Measurements from ENCODE around the gene EDEM2.
"Not testable (repeated sequence)": the region's sequence is repeated elsewhere in the genome, so short reads cannot be mapped to it uniquely, and the experiment has no call there.

The EDEM2 gene

DNA sequence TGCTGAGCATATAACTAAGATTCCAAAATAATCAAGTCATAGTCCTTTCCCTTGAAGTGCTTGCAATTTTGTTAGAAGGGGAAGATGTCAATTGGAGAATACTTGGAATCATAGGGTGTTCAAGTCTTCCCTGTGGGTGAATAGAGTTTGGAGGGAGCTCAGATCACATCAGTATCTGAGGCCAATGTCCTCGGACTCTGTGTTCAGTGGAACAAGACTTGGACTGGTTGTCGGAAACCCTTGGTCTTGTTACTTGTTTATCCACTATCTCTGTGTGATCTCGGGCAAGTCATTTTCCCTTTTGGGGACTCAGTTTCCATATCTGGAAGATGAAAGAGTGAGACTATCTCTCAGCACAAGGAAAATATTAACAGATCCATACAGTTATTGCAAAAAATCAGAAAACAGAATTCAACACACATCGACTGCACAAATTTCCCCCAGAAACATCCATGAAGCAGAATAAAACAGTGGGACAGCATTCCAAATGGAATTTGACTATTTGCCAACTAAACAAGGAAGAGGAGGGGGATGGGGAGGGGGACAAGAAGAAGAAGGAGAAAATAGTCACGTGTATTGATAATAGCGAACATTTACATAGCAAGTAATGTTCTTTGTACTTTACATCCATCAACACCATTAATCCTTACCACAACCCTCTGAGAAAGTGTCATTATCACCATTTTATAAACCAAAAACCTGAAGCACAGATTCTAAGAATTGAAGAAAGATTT, 3.9 kb upstream of the EDEM2 start:
- no peak overlapping the region for H3K4me3 ChIP-seq (replicated peaks; ENCODE audit: low read depth, low read length)
- TF ChIP-seq, protein P1, sequence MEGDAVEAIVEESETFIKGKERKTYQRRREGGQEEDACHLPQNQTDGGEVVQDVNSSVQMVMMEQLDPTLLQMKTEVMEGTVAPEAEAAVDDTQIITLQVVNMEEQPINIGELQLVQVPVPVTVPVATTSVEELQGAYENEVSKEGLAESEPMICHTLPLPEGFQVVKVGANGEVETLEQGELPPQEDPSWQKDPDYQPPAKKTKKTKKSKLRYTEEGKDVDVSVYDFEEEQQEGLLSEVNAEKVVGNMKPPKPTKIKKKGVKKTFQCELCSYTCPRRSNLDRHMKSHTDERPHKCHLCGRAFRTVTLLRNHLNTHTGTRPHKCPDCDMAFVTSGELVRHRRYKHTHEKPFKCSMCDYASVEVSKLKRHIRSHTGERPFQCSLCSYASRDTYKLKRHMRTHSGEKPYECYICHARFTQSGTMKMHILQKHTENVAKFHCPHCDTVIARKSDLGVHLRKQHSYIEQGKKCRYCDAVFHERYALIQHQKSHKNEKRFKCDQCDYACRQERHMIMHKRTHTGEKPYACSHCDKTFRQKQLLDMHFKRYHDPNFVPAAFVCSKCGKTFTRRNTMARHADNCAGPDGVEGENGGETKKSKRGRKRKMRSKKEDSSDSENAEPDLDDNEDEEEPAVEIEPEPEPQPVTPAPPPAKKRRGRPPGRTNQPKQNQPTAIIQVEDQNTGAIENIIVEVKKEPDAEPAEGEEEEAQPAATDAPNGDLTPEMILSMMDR (IDR thresholded peaks at IDR 0.05; ENCODE audit: low read depth, low read length, missing control alignments), result no peak
- DNase-seq (ENCODE audit: extremely low read depth, low read depth), result no peak

DNA sequence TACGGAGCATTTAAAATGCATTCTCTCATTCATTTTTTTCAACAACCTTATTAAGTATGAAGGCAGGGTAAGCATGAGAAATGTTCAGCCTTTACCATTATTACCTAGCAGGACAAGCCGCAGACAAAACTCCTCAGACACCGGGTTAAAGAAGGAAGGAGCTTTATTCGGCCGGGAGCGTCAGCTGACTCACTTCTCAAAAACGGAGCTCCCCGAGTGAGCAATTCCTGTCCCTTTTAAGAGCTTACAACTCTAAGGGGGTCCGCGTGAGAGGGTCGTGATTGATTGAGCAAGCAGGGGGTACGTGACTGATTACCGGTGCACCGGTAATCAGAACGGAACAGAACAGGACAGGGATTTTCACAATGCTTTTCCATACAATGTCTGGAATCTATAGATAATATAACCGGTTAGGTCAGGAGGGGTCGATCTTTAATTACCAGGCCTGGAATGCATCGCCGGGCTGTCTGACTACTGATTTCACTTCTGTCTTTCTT, 487 bp upstream of the EDEM2 start:
- DNase-seq (ENCODE audit: extremely low read depth, low read depth), result not testable (repeated sequence)

GRCh38 chr20:35146299-35146919, 727 bp downstream of the EDEM2 start:
- H3K4me3 ChIP-seq (replicated peaks; ENCODE audit: low read depth, low read length), result peak overlapping the region; percentile 91
- DNase-seq (ENCODE audit: extremely low read depth, low read depth), result no peak
- TF ChIP-seq, protein P1 (IDR thresholded peaks at IDR 0.05; ENCODE audit: low read depth, low read length, missing control alignments), result no peak

More for the DNA sequence above, 487 bp upstream of the EDEM2 start:
- peak overlapping the region; percentile 91 for H3K4me3 ChIP-seq (replicated peaks; ENCODE audit: low read depth, low read length)

DNA sequence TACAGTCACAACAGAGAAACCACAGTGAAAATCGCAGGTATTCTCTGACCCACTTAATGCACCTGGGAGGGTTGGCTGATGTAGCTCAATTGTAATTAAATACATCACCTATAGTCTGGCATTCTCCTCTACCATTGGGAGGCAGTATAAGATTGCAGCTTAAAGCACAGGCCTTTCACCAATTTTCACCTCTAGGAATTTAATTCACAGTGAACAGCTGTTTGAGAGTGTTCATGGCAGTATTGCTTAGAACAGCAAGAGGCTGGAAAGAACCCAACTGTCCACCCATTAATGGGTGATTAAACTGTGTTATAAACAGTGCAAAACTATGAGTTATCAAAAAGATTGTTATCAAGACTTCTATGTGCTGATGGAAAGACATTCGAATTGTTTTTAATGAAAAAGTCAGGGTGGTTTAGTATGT, 2.0 kb downstream of the EDEM2 start:
- H3K4me3 ChIP-seq (replicated peaks; ENCODE audit: low read depth, low read length), result no peak overlapping the region
- TF ChIP-seq, protein P1 (IDR thresholded peaks at IDR 0.05; ENCODE audit: low read depth, low read length, missing control alignments), result peak; percentile 77
- peak; percentile 49 for DNase-seq (ENCODE audit: extremely low read depth, low read depth)

- TF ChIP-seq, protein P1 (IDR thresholded peaks at IDR 0.05; ENCODE audit: low read depth, low read length, missing control alignments), result no peak
- H3K4me3 ChIP-seq (replicated peaks; ENCODE audit: low read depth, low read length), result no peak overlapping the region
- no peak for DNase-seq (ENCODE audit: extremely low read depth, low read depth)
These were observed 2.4 kb downstream of the EDEM2 start for GRCh38 chr20:35144694-35145093.

- TF ChIP-seq, protein P1 (IDR thresholded peaks at IDR 0.05; ENCODE audit: low read depth, low read length, missing control alignments), result no peak
- DNase-seq (ENCODE audit: extremely low read depth, low read depth), result no peak
- no peak overlapping the region for H3K4me3 ChIP-seq (replicated peaks; ENCODE audit: low read depth, low read length)
These were observed 11.1 kb downstream of the EDEM2 start for GRCh38 chr20:35135867-35136586.

DNA sequence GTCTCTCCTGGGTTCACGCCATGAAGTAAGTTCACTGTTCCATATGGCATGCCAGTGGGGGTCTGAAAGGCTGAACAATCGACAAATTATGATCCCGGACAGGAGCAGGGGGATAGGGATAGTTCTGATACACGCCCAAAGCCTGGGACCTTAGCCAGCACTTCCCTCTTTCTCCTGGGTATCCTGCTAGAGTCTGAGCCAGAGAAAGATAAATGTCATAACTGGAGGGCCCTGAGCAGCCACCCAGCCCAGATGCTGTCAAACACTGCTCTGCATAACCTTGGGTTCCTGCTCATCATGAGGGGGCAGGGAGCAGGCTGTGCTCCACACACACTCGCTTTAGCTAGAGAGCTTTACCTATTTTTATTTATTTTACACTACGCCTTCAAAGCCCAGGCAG, 12.3 kb downstream of the EDEM2 start:
- no peak overlapping the region for H3K4me3 ChIP-seq (replicated peaks; ENCODE audit: low read depth, low read length)
- DNase-seq (ENCODE audit: extremely low read depth, low read depth), result no peak
- TF ChIP-seq, protein P1 (IDR thresholded peaks at IDR 0.05; ENCODE audit: low read depth, low read length, missing control alignments), result no peak
